Gastroesophageal sphincter (tissue), 3 donors: ENCODE measurements around the gene RGS14.

Experiments used
- POLR2A ChIP-seq, 2 donors: fragments of 450-650 bp; IDR thresholded peaks; one replicate each; pipeline ENCODE4 v1.6.1; 2017; ENCODE audit warnings: antibody characterized with exemption in 2 of 2, mild to moderate bottlenecking in 2 of 2, moderate library complexity in 1 of 2
- POLR2AphosphoS5 ChIP-seq: sonication (generic); formaldehyde crosslinking; IDR thresholded peaks from one replicate; pipeline ENCODE4 v1.6.1; 2017; ENCODE audit warnings: antibody characterized with exemption
- TF ChIP-seq, protein P1 (sequence below), 4 experiments: fragments of 200-600 bp in 2 of 4; fragments of 450-650 bp in 2 of 4; sonication (generic) in 1 of 4; IDR thresholded peaks; one replicate each; pipeline ENCODE4 v1.5.1; 2017 to 2019; ENCODE audit warnings: antibody characterized with exemption in 4 of 4, mild to moderate bottlenecking in 2 of 4, moderate library complexity in 2 of 4

DNA sequence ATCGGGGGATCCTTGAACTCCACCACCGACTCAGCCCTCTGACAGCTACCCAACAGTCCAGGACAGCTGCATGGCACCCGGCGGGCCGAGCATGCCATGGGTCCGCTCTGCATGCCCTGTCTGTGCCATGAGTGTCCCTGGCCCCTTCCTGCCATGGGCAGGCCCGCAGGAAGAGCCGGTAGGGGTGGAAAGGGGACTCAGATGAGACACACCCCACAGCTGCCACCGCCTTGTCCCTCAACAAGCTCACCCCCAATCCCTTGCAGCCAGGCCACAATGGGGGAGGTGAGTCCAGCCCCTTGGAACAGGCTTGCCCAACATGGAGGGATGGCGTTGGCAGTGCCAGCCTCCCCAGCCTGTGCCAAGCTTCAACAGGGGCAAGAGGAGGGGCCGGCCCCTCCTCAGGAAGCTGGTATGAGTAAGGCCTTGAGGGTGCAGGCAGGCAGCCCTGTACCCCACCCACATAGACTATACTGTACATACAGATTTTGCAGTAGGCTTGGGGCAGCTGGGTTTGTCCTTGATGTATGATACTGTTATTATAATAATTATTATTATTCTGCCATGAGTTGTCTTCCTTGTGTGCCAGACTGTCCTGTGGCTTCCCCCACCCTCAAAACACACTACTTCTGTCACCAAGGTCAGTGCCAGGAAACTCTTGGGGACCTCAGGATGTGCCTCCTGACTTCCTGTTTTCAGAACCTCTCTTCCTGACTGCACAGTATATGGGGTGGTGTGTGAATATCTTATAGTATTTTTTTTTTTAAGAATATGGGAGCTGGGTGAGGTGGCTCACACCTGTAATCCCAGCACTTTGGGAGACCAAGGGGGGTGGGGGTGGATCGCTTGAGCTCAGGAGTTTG, 14.5 kb downstream of the RGS14 start:
- TF ChIP-seq, protein P1, sequence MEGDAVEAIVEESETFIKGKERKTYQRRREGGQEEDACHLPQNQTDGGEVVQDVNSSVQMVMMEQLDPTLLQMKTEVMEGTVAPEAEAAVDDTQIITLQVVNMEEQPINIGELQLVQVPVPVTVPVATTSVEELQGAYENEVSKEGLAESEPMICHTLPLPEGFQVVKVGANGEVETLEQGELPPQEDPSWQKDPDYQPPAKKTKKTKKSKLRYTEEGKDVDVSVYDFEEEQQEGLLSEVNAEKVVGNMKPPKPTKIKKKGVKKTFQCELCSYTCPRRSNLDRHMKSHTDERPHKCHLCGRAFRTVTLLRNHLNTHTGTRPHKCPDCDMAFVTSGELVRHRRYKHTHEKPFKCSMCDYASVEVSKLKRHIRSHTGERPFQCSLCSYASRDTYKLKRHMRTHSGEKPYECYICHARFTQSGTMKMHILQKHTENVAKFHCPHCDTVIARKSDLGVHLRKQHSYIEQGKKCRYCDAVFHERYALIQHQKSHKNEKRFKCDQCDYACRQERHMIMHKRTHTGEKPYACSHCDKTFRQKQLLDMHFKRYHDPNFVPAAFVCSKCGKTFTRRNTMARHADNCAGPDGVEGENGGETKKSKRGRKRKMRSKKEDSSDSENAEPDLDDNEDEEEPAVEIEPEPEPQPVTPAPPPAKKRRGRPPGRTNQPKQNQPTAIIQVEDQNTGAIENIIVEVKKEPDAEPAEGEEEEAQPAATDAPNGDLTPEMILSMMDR (IDR thresholded peaks at IDR 0.05), result no peak
- no peak for TF ChIP-seq POLR2A (IDR thresholded peaks at IDR 0.05)
- no peak for TF ChIP-seq POLR2AphosphoS5
